Measurements from ENCODE around the gene ADGRA3. TPM values are rescaled to one million over a fixed set of nuclear protein-coding genes. Genes with fewer than 3 reads are reported as not detected.
A peak's percentile ranks its signal among the peaks of the same experiment; 100 is the strongest.
"Not testable (repeated sequence)": the region's sequence is repeated elsewhere in the genome, so short reads cannot be mapped to it uniquely, and the experiment has no call there.

The ADGRA3 gene
- total RNA-seq, 1 donor from 2014 or later, result 27.8 TPM

DNA sequence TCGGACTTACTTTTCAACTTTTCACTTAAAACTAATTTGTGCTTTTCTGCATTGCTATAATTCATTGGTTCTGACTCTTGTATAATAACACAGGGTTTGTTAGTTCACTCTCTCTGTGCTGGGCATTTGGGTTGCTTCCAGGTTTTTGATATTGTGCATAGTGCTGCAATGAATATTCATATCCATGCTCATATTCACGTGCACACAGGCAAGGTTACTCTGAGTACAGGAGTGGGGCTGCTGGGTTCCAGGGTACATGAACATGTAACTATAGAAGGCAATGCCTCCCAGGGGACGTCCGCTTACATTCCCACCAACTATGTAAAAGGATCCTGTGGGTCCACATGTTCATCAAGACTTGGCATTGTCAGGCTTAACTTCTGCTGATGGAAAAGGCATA, 117.2 kb downstream of the ADGRA3 start:
- Mint-ChIP-seq H3K27me3 (ENCODE audit: low read depth) (no peaks in the 10 kb centered on the region), H3K4me3 (ENCODE audit: unreplicated experiment) (no peak overlapping the region)

DNA sequence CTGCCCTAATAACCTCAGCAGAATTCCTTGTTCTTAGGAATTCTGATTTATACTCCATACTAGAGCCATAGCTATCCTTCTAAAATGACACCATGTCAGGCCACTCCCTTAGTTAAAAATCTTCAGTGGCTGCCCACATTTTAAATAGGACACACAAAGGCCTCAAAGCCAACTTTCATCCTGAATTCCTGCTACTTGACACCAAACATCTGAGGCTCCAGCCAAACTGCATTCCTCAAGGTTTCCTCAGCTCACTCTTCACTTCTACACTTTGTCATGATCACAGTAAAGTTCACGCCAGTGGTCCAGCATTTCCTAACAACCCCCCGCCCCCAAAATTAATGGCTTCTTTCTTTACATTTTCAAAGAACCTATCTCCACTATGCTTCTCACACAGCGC, 124.3 kb downstream of the ADGRA3 start:
- no peak overlapping the region for H3K4me3 Mint-ChIP-seq (ENCODE audit: unreplicated experiment)
- H3K27ac Mint-ChIP-seq (ENCODE audit: unreplicated experiment), result no peak overlapping the region
- peaks cover 3% of the 10 kb centered on the region for H3K36me3 Mint-ChIP-seq (ENCODE audit: low read depth)
- no peaks in the 10 kb centered on the region for H3K9me3 Mint-ChIP-seq (ENCODE audit: low read depth)
- DNase-seq (ENCODE audit: low spot score), result no peak
- no peaks in the 10 kb centered on the region for H3K27me3 Mint-ChIP-seq (ENCODE audit: low read depth)
- TF ChIP-seq, protein P1, sequence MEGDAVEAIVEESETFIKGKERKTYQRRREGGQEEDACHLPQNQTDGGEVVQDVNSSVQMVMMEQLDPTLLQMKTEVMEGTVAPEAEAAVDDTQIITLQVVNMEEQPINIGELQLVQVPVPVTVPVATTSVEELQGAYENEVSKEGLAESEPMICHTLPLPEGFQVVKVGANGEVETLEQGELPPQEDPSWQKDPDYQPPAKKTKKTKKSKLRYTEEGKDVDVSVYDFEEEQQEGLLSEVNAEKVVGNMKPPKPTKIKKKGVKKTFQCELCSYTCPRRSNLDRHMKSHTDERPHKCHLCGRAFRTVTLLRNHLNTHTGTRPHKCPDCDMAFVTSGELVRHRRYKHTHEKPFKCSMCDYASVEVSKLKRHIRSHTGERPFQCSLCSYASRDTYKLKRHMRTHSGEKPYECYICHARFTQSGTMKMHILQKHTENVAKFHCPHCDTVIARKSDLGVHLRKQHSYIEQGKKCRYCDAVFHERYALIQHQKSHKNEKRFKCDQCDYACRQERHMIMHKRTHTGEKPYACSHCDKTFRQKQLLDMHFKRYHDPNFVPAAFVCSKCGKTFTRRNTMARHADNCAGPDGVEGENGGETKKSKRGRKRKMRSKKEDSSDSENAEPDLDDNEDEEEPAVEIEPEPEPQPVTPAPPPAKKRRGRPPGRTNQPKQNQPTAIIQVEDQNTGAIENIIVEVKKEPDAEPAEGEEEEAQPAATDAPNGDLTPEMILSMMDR (IDR thresholded peaks at IDR 0.05), result no peak
- H3K4me1 Mint-ChIP-seq (ENCODE audit: low read depth), result no peaks in the 10 kb centered on the region

More for the DNA sequence above, 117.2 kb downstream of the ADGRA3 start:
- peaks cover 12% of the 10 kb centered on the region for H3K36me3 Mint-ChIP-seq (ENCODE audit: low read depth)
- no peak overlapping the region for H3K27ac Mint-ChIP-seq (ENCODE audit: unreplicated experiment)
- no peak for DNase-seq (ENCODE audit: low spot score)
- peaks cover 5% of the 10 kb centered on the region for H3K4me1 Mint-ChIP-seq (ENCODE audit: low read depth)
- no peaks in the 10 kb centered on the region for H3K9me3 Mint-ChIP-seq (ENCODE audit: low read depth)
- TF ChIP-seq, protein P1 (IDR thresholded peaks at IDR 0.05), result no peak

DNA sequence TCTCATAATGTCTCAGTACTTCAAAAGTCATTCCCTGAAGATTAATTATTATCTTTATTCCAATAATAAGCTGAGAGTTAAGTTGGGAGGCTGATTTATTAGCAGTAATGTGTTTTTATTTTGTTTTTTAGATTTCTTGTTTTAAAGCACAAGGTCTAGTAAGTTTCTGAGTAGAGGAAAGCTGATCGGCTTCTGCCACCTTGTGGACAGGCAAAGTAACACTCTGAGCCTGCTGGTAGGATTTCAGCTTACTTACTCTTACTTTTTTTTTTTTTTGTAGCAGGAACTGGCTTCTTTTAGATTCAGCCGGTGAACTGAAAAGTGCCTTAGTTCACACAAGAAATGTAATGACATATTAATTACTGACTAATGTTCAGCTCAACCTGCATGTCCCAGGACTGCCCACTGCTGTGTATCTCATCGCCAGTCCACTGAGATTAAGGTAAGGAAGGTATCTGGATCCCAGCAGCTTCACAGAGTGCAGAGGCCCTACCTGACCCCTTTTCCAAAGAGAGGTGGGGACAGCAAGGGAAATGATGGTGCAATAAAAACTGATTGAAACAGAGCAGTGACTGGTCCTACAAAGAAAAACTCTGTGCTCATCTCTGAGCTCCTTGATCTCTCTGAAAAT, 126.5 kb downstream of the ADGRA3 start:
- TF ChIP-seq, protein P1 (IDR thresholded peaks at IDR 0.05), result peak; percentile 97
- Mint-ChIP-seq H3K27me3 (ENCODE audit: low read depth) (no peaks in the 10 kb centered on the region), H3K36me3 (ENCODE audit: low read depth) (peaks cover 3% of the 10 kb centered on the region), H3K4me3 (ENCODE audit: unreplicated experiment) (no peak overlapping the region), H3K27ac (ENCODE audit: unreplicated experiment) (no peak overlapping the region), H3K9me3 (ENCODE audit: low read depth) (no peaks in the 10 kb centered on the region), H3K4me1 (ENCODE audit: low read depth) (peaks cover 7% of the 10 kb centered on the region)
- no peak for DNase-seq (ENCODE audit: low spot score)

DNA sequence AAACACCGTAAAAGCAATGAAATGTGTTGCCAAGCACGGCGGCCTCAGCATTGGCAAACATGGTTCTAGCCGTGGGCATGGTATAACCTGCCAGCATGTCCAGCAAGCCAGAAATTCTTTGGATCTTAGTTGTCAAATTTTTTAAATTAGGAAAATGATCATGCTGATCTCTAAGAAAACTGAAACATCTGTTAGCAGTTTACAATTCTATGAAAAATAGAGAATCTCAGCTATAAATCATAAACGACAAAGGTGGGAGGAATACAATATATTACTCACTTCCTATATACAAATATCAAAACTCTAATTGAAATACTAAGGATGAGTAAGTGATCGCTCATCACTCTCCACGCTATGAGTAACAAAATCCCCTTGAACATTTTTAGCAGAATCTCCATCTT, 130.3 kb downstream of the ADGRA3 start:
- no peak for DNase-seq (ENCODE audit: low spot score)
- no peak overlapping the region for H3K4me3 Mint-ChIP-seq (ENCODE audit: unreplicated experiment)
- TF ChIP-seq, protein P1 (IDR thresholded peaks at IDR 0.05), result no peak
- H3K4me1 Mint-ChIP-seq (ENCODE audit: low read depth), result peaks cover 7% of the 10 kb centered on the region
- H3K36me3 Mint-ChIP-seq (ENCODE audit: low read depth), result peaks cover 6% of the 10 kb centered on the region
- H3K27me3 Mint-ChIP-seq (ENCODE audit: low read depth), result no peaks in the 10 kb centered on the region
- no peaks in the 10 kb centered on the region for H3K9me3 Mint-ChIP-seq (ENCODE audit: low read depth)
- H3K27ac Mint-ChIP-seq (ENCODE audit: unreplicated experiment), result no peak overlapping the region

DNA sequence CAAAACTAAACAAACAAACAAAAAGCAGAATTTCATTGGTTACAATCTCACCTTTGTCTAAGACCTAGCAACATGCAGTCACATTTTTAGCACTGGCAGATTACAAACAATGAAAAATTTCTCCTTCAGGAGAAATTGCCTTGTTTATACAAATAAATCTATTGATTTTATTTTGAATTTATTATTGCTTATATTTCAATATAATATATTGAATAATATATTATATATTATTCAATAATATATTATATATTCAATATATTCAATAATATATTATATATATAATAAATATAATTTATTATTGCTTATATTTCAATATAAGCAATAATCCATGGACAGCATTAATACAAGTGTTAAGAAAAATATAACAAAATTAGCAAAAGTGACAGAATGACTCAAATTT, 131.7 kb downstream of the ADGRA3 start:
- H3K9me3 Mint-ChIP-seq (ENCODE audit: low read depth), result peaks cover 5% of the 10 kb centered on the region
- TF ChIP-seq, protein P1 (IDR thresholded peaks at IDR 0.05), result no peak

DNA sequence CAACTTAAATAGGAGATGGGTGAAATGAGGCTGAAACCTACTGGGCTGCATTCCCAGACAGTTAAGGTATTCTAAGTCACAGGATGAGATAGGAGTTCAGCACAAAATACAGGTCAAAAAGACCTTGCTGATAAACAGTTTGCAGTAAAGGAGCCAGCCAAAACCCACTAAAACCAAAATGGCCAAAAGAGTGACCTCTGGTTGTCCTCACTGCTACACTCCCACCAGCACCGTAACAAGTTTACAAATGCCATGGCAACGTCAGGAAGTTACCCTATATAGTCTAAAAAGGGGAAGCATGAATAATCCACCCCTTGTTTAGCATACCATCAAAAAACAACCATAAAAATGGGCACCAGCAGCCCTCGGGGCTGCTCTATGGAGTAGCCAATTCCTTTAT, 133.7 kb downstream of the ADGRA3 start:
- H3K4me3 Mint-ChIP-seq (ENCODE audit: unreplicated experiment); H3K4me1 Mint-ChIP-seq (ENCODE audit: low read depth); DNase-seq (ENCODE audit: low spot score); H3K27ac Mint-ChIP-seq (ENCODE audit: unreplicated experiment); H3K27me3 Mint-ChIP-seq (ENCODE audit: low read depth); H3K36me3 Mint-ChIP-seq (ENCODE audit: low read depth): not testable (repeated sequence)
- peaks cover 16% of the 10 kb centered on the region for H3K9me3 Mint-ChIP-seq (ENCODE audit: low read depth)

More for the DNA sequence above, 131.7 kb downstream of the ADGRA3 start:
- no peaks in the 10 kb centered on the region for H3K27me3 Mint-ChIP-seq (ENCODE audit: low read depth)
- H3K4me3 Mint-ChIP-seq (ENCODE audit: unreplicated experiment), result no peak overlapping the region
- H3K36me3 Mint-ChIP-seq (ENCODE audit: low read depth), result peaks cover 6% of the 10 kb centered on the region
- no peak for DNase-seq (ENCODE audit: low spot score)
- no peak overlapping the region for H3K27ac Mint-ChIP-seq (ENCODE audit: unreplicated experiment)
- H3K4me1 Mint-ChIP-seq (ENCODE audit: low read depth), result peaks cover 7% of the 10 kb centered on the region

Measured in chondrocyte (in vitro differentiated cells).